ENCODE measurements around the gene RALGPS1.

The RALGPS1 gene

GRCh38 chr9:127154390-127155191 lies 240.0 kb downstream of the RALGPS1 start:
- Histone ChIP-seq H3K79me2 (ENCODE audit: control insufficient read depth, insufficient read depth, low read length, poor library complexity) (no peaks in the 10 kb centered on the region), H3K27me3 (ENCODE audit: insufficient read depth, low read length) (no peaks in the 10 kb centered on the region), H3K23ac (ENCODE audit: low read length) (no peak overlapping the region), H3K79me1 (ENCODE audit: low read length) (no peaks in the 10 kb centered on the region), H4K12ac (ENCODE audit: low read depth, low read length) (no peak overlapping the region), H4K91ac (ENCODE audit: low read depth, low read length) (no peak overlapping the region), H3K18ac (ENCODE audit: low read length) (no peak overlapping the region), H2BK12ac (ENCODE audit: low read length) (no peak overlapping the region), H2BK5ac (ENCODE audit: low read depth, low read length, poor library complexity) (no peak overlapping the region), H3K36me3 (ENCODE audit: control insufficient read depth in 1 of 2, insufficient read depth in 2 of 2, low read length in 2 of 2) (no peaks in the 10 kb centered on the region), H3K4me3 (ENCODE audit: low read depth, low read length) (no peak overlapping the region), H3K4me2 (ENCODE audit: low read length) (no peak overlapping the region), H2AFZ (ENCODE audit: insufficient read depth, low read length, poor library complexity) (no peak overlapping the region), H2BK120ac (ENCODE audit: insufficient read depth, low read length, poor library complexity) (no peak overlapping the region), H3K27ac (ENCODE audit: low read depth, low read length) (no peak overlapping the region), H3K9me3 (ENCODE audit: insufficient read depth, low read depth, low read length) (no peaks in the 10 kb centered on the region), H3K9ac (ENCODE audit: low read length) (no peak overlapping the region), H2AK5ac (ENCODE audit: low read length) (no peak overlapping the region), H3K4ac (ENCODE audit: low read depth, low read length) (no peak overlapping the region), H3K14ac (ENCODE audit: low read length) (no peak overlapping the region), H4K8ac (ENCODE audit: low read depth, low read length) (no peak overlapping the region), H3K4me1 (ENCODE audit: control insufficient read depth in 1 of 2, insufficient read depth in 2 of 2, low read length in 2 of 2) (peaks cover 0 to 7% of the 10 kb centered on the region in 2 experiments)
- no peak for DNase-seq
- no CpG with 5 or more reads among the region's 13 CpGs for WGBS (ENCODE audit: extremely low coverage, insufficient coverage, insufficient read length)

GRCh38 chr9:127155314-127155960 lies 240.9 kb downstream of the RALGPS1 start:
- Histone ChIP-seq H2AFZ (ENCODE audit: insufficient read depth, low read length, poor library complexity) (no peak overlapping the region), H3K79me1 (ENCODE audit: low read length) (no peaks in the 10 kb centered on the region), H3K27ac (ENCODE audit: low read depth, low read length) (no peak overlapping the region), H3K79me2 (ENCODE audit: control insufficient read depth, insufficient read depth, low read length, poor library complexity) (no peaks in the 10 kb centered on the region), H4K8ac (ENCODE audit: low read depth, low read length) (no peak overlapping the region), H3K36me3 (ENCODE audit: control insufficient read depth in 1 of 2, insufficient read depth in 2 of 2, low read length in 2 of 2) (no peaks in the 10 kb centered on the region), H3K27me3 (ENCODE audit: insufficient read depth, low read length) (no peaks in the 10 kb centered on the region), H3K9ac (ENCODE audit: low read length) (no peak overlapping the region), H2BK5ac (ENCODE audit: low read depth, low read length, poor library complexity) (no peak overlapping the region), H4K91ac (ENCODE audit: low read depth, low read length) (no peak overlapping the region), H3K9me3 (ENCODE audit: insufficient read depth, low read depth, low read length) (no peaks in the 10 kb centered on the region), H3K4ac (ENCODE audit: low read depth, low read length) (no peak overlapping the region), H3K14ac (ENCODE audit: low read length) (no peak overlapping the region), H4K12ac (ENCODE audit: low read depth, low read length) (no peak overlapping the region), H3K18ac (ENCODE audit: low read length) (no peak overlapping the region), H2AK5ac (ENCODE audit: low read length) (no peak overlapping the region), H3K4me1 (ENCODE audit: control insufficient read depth in 1 of 2, insufficient read depth in 2 of 2, low read length in 2 of 2) (peaks cover 0 to 3% of the 10 kb centered on the region in 2 experiments), H3K23ac (ENCODE audit: low read length) (no peak overlapping the region), H2BK120ac (ENCODE audit: insufficient read depth, low read length, poor library complexity) (no peak overlapping the region), H3K4me3 (ENCODE audit: low read depth, low read length) (no peak overlapping the region), H3K4me2 (ENCODE audit: low read length) (no peak overlapping the region), H2BK12ac (ENCODE audit: low read length) (no peak overlapping the region)
- WGBS (ENCODE audit: extremely low coverage, insufficient coverage, insufficient read length) = no CpG with 5 or more reads among the region's 5 CpGs
- DNase-seq = no peak

- Histone ChIP-seq H4K8ac (ENCODE audit: low read depth, low read length) (no peak overlapping the region), H3K9ac (ENCODE audit: low read length) (no peak overlapping the region), H4K12ac (ENCODE audit: low read depth, low read length) (no peak overlapping the region), H3K4me2 (ENCODE audit: low read length) (no peak overlapping the region), H3K27ac (ENCODE audit: low read depth, low read length) (no peak overlapping the region), H3K9me3 (ENCODE audit: insufficient read depth, low read depth, low read length) (no peaks in the 10 kb centered on the region), H3K4me3 (ENCODE audit: low read depth, low read length) (no peak overlapping the region), H2BK12ac (ENCODE audit: low read length) (no peak overlapping the region), H3K23ac (ENCODE audit: low read length) (no peak overlapping the region), H3K4ac (ENCODE audit: low read depth, low read length) (no peak overlapping the region), H3K79me1 (ENCODE audit: low read length) (no peaks in the 10 kb centered on the region), H2BK120ac (ENCODE audit: insufficient read depth, low read length, poor library complexity) (no peak overlapping the region), H3K4me1 (ENCODE audit: control insufficient read depth in 1 of 2, insufficient read depth in 2 of 2, low read length in 2 of 2) (peaks cover 0 to 10% of the 10 kb centered on the region in 2 experiments), H3K14ac (ENCODE audit: low read length) (no peak overlapping the region), H2BK5ac (ENCODE audit: low read depth, low read length, poor library complexity) (no peak overlapping the region), H4K91ac (ENCODE audit: low read depth, low read length) (no peak overlapping the region), H3K36me3 (ENCODE audit: control insufficient read depth in 1 of 2, insufficient read depth in 2 of 2, low read length in 2 of 2) (no peaks in the 10 kb centered on the region), H3K27me3 (ENCODE audit: insufficient read depth, low read length) (no peaks in the 10 kb centered on the region), H3K18ac (ENCODE audit: low read length) (no peak overlapping the region), H3K79me2 (ENCODE audit: control insufficient read depth, insufficient read depth, low read length, poor library complexity) (no peaks in the 10 kb centered on the region), H2AK5ac (ENCODE audit: low read length) (no peak overlapping the region), H2AFZ (ENCODE audit: insufficient read depth, low read length, poor library complexity) (no peak overlapping the region)
- no peak for DNase-seq
- no CpG with 5 or more reads among the region's 4 CpGs for WGBS (ENCODE audit: extremely low coverage, insufficient coverage, insufficient read length)
These were observed 244.3 kb downstream of the RALGPS1 start for GRCh38 chr9:127158786-127159324.

- Histone ChIP-seq H4K12ac (ENCODE audit: low read depth, low read length) (no peak overlapping the region), H3K79me2 (ENCODE audit: control insufficient read depth, insufficient read depth, low read length, poor library complexity) (no peaks in the 10 kb centered on the region), H3K79me1 (ENCODE audit: low read length) (no peaks in the 10 kb centered on the region), H2BK12ac (ENCODE audit: low read length) (no peak overlapping the region), H3K27ac (ENCODE audit: low read depth, low read length) (no peak overlapping the region), H3K9me3 (ENCODE audit: insufficient read depth, low read depth, low read length) (no peaks in the 10 kb centered on the region), H2BK5ac (ENCODE audit: low read depth, low read length, poor library complexity) (no peak overlapping the region), H2BK120ac (ENCODE audit: insufficient read depth, low read length, poor library complexity) (no peak overlapping the region), H3K27me3 (ENCODE audit: insufficient read depth, low read length) (no peaks in the 10 kb centered on the region), H4K8ac (ENCODE audit: low read depth, low read length) (no peak overlapping the region), H3K4me3 (ENCODE audit: low read depth, low read length) (no peak overlapping the region), H2AK5ac (ENCODE audit: low read length) (no peak overlapping the region), H3K4ac (ENCODE audit: low read depth, low read length) (no peak overlapping the region), H3K4me1 (ENCODE audit: control insufficient read depth in 1 of 2, insufficient read depth in 2 of 2, low read length in 2 of 2) (peaks cover 0 to 10% of the 10 kb centered on the region in 2 experiments), H4K91ac (ENCODE audit: low read depth, low read length) (no peak overlapping the region), H3K9ac (ENCODE audit: low read length) (no peak overlapping the region), H3K4me2 (ENCODE audit: low read length) (no peak overlapping the region), H2AFZ (ENCODE audit: insufficient read depth, low read length, poor library complexity) (no peak overlapping the region), H3K23ac (ENCODE audit: low read length) (no peak overlapping the region), H3K14ac (ENCODE audit: low read length) (no peak overlapping the region), H3K18ac (ENCODE audit: low read length) (no peak overlapping the region), H3K36me3 (ENCODE audit: control insufficient read depth in 1 of 2, insufficient read depth in 2 of 2, low read length in 2 of 2) (no peaks in the 10 kb centered on the region)
- DNase-seq = peak in 1 of 2 donors; percentile 25
- WGBS (ENCODE audit: extremely low coverage, insufficient coverage, insufficient read length) = no CpG with 5 or more reads among the region's 5 CpGs
These were observed 244.8 kb downstream of the RALGPS1 start for GRCh38 chr9:127159325-127159801.
